Head of caudate nucleus (tissue), 42 donors: ENCODE measurements around the gene LMO1.

Source experiments
- DNase-seq, 42 donors: peaks; one replicate each; pipeline versions ENCODE4 v3.0.0 to v3.0.0-alpha.2; 2020 to 2021; ENCODE audit warnings: mixed read lengths in 7 of 42
- intact Hi-C: fragments of 100-400 bp; cut with DNase I; formaldehyde crosslinking; loops from one replicate; pipeline ENCODE4 v1.15.0; 2022

LMO1 gene

GRCh38 chr11:8263769-8264410 is at the start of gene LMO1:
Gene LMO1 (minus strand): TSS chr11:8263878. CDS start chr11:8263362, 516 bp downstream.
- intact Hi-C loops, result loop anchor here (5.0 kb wide), 1 partner anchor 37 kb away; no protein-coding TSS in a partner anchor
- peak; percentile 72 to 95 (median 89) for DNase-seq

- intact Hi-C loops, result no loop called here
- DNase-seq, result no peak
Measured at GRCh38 chr11:8312986-8313385, 49.3 kb upstream of the LMO1 start.

GRCh38 chr11:8311366-8311765 is 47.7 kb upstream of the LMO1 start:
- intact Hi-C loops, result no loop called here
- no peak for DNase-seq

GRCh38 chr11:8310743-8311298 is 47.1 kb upstream of the LMO1 start:
- intact Hi-C loops, result no loop called here
- no peak for DNase-seq

GRCh38 chr11:8309862-8310261 is 46.2 kb upstream of the LMO1 start:
- no peak for DNase-seq
- intact Hi-C loops, result no loop called here

GRCh38 chr11:8309311-8309710 is 45.6 kb upstream of the LMO1 start:
- intact Hi-C loops, result no loop called here

GRCh38 chr11:8307601-8308000 is 43.9 kb upstream of the LMO1 start:
- no peak for DNase-seq
- intact Hi-C loops, result no loop called here

More at GRCh38 chr11:8309311-8309710, 45.6 kb upstream of the LMO1 start:
- no peak for DNase-seq

- no peak for DNase-seq
- intact Hi-C loops, result no loop called here
Measured at GRCh38 chr11:8301622-8302021, 37.9 kb upstream of the LMO1 start.

GRCh38 chr11:8298801-8299786 is 35.4 kb upstream of the LMO1 start:
- intact Hi-C loops, result no loop called here
- peak in 2 of 42 donors; percentile 0 to 18 for DNase-seq

GRCh38 chr11:8297781-8298440 is 34.2 kb upstream of the LMO1 start:
- DNase-seq, result peak in 1 of 42 donors; percentile 12
- intact Hi-C loops, result no loop called here

GRCh38 chr11:8296872-8297271 is 33.2 kb upstream of the LMO1 start:
- intact Hi-C loops, result no loop called here

GRCh38 chr11:8296038-8296649 is 32.5 kb upstream of the LMO1 start:
- intact Hi-C loops, result no loop called here
- DNase-seq, result peak in 2 of 42 donors; percentile 7 to 30

More at GRCh38 chr11:8296872-8297271, 33.2 kb upstream of the LMO1 start:
- peak in 4 of 42 donors; percentile 2 to 23 (median 12) for DNase-seq

GRCh38 chr11:8294251-8294935 is 30.7 kb upstream of the LMO1 start:
- intact Hi-C loops, result no loop called here

GRCh38 chr11:8293171-8293570 is 29.5 kb upstream of the LMO1 start:
- intact Hi-C loops, result no loop called here
- peak in 2 of 42 donors; percentile 18 to 24 for DNase-seq

More at GRCh38 chr11:8294251-8294935, 30.7 kb upstream of the LMO1 start:
- peak in 3 of 42 donors; percentile 7 to 22 (median 15) for DNase-seq

- intact Hi-C loops, result no loop called here
- DNase-seq, result peak in 4 of 42 donors; percentile 9 to 26 (median 22)
Measured at GRCh38 chr11:8292351-8292750, 28.7 kb upstream of the LMO1 start.

- intact Hi-C loops, result no loop called here
- peak in 8 of 42 donors; percentile 7 to 43 (median 27) for DNase-seq
Measured at GRCh38 chr11:8291421-8292350, 28.0 kb upstream of the LMO1 start.
